Esophagus mucosa (tissue), 1 donor: ENCODE data around the gene TAS2R5. TPM values are rescaled to one million over a fixed set of nuclear protein-coding genes. Genes with fewer than 3 reads are reported as not detected.
"Not testable (repeated sequence)": the region's sequence is repeated elsewhere in the genome, so short reads cannot be mapped to it uniquely, and the experiment has no call there.

Source experiments
- ATAC-seq: fragments of 200-7000 bp; cut with Tn5 transposase; one replicate; pipeline ENCODE4 v1.9.1; 2020
- total RNA-seq: library from RNA; stranded (reverse); gene quantifications from one replicate; pipeline ENCODE4 v1.2.4, GENCODE V29; 2023
- donor health status: DM: yes; HTN: yes; CAD: no.

Gene TAS2R5, protein sequence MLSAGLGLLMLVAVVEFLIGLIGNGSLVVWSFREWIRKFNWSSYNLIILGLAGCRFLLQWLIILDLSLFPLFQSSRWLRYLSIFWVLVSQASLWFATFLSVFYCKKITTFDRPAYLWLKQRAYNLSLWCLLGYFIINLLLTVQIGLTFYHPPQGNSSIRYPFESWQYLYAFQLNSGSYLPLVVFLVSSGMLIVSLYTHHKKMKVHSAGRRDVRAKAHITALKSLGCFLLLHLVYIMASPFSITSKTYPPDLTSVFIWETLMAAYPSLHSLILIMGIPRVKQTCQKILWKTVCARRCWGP
- total RNA-seq, result 1.0 TPM

DNA sequence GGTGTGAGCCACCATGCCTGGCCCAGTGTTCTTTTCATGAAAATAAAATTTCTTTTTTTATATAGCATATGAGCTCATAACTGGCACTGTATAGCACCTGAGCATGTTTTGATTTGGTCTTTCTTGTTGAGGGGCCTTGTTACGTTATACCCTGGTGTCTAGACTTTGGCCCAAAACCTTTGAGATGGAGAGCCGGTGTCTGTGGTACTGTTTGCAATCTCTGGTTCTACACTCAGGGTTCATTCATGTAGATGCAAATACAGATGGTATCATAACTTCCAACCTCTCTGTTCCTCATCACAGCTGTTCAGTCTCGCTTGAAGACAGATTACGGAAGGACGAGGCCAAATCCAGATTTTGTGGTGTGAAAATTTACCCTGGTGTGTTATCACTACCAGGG lies at the start of gene TAS2R5:
Gene TAS2R5, plus strand, starts transcription at position 301 of the 400 bp plus-strand sequence. CDS start 145 bp downstream, outside the sequence.
- no peak for ATAC-seq

DNA sequence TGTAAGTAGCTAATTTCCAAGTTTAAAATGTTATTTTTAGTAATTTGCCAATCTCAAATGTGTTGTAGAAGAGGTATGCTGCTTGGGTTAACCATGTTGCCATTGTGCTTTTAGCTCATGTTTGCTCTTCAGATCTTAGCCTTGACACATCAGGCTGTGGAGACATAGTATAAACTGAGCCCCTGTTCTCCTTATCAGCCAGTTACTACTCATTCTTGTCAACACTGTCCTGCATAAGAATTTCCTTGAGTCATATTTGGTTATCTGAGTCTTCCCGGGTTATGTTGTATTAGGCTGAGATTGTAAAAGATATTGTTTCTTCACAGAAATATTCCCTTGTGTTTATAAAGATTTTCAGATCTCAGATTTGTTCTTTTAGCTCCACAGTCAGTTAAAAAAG lies 47.8 kb upstream of the TAS2R5 start:
- ATAC-seq, result no peak

DNA sequence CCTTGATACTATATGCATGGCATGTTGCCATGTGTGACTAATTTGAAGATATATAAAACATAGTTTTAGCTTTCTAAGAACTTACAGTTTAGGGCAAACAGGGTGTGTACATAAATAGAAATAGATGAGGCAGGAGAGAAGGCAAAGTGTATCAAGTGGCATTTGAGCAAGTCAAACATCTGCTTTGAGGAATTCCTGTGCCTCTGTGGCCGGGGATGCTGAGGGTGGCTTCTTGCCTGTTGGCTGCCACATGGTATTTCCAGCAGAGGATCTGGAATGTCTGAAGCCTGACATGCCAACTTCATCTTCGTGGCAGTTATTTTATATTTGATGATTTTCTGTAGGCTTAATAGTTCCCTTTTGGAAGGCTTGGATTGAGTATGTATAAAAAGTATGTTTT lies 45.9 kb upstream of the TAS2R5 start:
- ATAC-seq, result no peak

DNA sequence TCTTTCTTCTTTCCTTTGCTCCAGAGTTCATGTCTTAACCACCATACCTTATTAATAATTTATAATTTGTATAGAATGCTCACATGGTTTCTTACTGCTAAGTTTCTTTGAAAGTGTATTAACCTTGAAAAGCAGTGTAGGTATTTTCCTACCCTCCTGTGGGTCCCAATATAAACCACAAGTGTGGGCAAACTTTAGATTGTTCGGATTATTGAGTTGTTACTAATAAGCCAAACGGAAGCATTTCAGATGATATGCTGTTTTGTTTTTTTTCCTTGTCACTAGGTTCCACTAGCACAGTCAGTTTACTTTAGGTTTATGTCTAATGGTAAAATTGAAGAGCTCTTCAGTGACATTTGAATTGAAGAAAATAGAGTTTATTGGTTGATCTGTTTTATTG lies 41.6 kb upstream of the TAS2R5 start:
- no peak for ATAC-seq

DNA sequence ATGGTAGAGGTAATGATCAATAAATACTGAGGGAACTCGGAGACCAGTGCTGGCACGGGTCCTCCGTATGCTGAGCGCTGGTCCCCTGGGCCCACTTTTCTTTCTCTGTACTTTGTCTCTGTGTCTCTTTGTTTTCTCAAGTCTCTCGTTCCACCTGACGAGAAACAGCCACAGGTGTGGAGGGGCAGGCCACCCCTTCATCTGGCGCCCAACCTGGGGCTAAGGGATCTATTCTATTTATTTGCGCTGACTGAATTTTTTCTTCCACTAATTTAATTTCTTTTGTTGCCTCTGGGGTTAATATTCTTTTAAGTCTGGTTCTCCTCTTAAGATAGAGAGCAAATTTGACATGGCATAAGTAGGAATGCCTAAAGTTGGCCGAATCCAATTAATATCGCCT lies 38.1 kb upstream of the TAS2R5 start:
- ATAC-seq, result not testable (repeated sequence)

DNA sequence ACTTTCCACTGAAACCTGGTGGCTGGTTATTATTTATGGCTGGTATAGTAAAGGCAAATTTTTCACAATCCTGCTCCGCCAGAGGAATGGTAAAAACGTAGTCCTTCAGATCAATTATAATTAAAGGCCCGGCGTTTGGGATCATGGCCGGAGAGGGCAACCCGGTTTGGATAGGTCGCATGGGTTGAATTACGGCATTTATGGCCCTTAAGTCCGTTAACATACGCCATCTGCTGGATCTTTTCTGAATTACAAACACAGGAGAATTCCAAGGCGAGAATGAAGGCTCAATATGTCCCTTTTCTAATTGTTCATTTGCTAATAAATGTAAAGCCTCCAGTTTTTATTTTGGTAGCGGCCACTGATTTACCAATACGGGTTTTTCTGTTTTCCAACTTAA lies 37.4 kb upstream of the TAS2R5 start:
- no peak for ATAC-seq

DNA sequence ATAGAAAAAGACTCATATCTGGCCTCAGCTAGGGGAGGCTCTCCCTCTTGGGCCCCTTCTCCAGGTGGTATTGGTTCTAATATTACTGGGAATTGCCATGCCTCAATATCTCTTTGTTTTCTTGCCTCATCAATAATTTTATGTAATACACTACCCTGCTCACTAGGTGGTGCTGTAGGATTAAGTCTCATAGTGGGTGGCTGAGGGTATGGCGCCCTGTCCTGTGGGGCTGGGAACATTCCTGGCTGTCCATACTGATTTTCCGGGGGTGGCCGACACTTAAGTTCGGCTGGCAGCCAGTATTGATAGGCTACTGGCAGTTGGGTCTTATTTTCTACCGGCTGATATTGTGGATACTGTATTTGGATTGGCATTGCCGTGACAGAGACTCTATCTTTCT lies 35.1 kb upstream of the TAS2R5 start:
- no peak for ATAC-seq

DNA sequence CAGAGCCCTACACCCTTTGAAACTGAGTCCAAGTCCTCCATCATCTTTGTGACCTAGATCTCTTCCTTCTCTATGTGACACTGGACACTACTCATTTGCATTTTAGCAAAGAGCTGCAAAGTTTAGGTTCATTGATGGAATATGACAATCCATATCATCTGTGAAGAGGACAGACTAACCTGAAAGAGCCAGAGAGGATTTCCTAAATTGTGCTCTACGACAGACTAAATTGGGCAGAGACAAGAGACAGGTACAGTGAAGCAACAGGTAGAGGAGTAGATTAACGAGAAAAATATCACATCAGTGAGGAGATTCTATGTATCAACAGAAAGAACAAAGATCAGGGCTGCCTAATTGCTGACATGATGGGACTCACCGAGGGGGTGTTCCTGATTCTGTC lies 26.2 kb upstream of the TAS2R5 start, which contains the start of gene TAS2R3:
Gene TAS2R3, plus strand, starts transcription at position 301 of the 400 bp plus-strand sequence. Its CDS starts 62 bp downstream, at position 363.
- ATAC-seq, result no peak

DNA sequence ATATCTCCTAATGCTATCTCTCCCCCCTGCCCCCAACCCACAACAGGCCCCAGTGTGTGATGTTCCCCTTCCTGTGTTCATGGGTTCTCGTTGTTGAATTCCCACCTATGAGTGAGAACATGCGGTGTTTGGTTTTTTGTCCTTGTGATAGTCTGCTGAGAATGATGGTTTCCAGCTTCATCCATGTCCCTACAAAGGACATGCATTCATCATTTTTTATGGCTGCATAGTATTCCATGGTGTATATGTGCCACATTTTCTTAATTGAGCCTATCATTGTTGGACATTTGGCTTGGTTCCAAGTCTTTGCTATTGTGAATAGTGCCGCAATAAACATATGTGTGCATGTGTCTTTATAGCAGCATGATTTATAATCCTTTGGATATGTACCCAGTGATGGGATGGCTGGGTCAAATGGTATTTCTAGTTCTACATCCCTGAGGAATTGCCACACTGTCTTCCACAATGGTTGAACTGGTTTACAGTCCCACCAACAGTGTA lies 19.9 kb upstream of the TAS2R5 start:
- ATAC-seq, result not testable (repeated sequence)

DNA sequence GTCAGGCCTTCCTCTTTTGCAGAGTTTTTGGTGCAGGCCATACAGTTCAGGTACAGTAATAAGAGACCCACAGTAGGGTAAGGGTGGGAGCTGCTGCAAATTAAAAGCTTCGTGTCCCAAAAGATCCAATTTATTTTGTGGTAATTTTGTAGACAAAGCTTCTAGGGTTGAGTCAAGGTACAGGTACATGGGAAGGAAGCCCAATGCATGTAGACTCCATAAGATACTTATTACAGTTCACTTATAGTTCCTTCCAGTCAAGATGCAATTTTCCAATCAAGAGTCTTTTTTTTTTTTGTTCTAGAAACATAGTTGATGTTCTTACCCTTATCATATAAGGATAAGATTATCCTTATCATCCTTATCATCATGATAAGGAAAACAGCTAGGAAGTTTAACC lies 13.6 kb upstream of the TAS2R5 start, which contains the start of gene TAS2R4:
Gene TAS2R4, plus strand, starts transcription at position 301 of the 400 bp plus-strand sequence. CDS start 1,815 bp downstream, outside the sequence.
- ATAC-seq, result no peak

DNA sequence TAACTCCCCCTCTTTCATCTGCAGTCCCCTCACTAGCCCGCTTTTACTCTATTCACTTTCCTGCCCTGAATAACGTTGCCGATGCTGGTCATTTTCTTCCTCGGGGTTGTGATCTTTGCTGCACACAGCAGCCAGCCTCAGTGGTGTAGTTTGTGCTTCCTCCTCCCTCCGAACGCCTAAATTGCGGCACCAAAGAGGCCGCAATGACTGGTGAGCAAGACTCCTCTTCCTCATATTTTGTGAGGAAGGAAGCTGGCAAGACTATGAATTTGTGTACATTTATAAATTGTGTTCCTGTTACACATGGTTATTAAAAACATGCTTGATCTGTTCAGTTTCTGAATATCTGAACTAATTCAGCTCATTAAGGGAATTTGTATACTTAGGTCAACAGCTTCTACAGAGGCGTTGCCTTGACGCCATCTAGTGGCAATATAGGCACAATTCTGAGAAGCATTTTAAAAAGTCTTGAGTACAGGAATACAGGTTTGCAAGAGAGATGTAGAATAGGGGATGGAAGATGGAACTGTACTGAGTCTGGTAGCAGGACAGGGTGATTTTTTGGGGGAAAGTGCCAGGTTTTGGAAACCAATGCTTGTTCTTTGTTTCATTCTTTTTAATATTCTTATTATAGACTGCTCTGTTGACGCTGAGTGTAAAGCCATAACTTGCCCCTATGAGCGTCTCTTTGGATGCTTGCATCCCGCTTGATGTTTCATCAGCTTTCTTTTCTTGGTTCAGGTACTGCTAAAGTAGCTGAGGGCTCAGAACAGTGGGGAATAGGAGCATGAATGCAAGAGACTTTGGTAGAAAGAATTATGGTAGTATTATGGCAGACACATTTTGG lies 4.1 kb upstream of the TAS2R5 start:
- ATAC-seq, result peak; percentile 53

DNA sequence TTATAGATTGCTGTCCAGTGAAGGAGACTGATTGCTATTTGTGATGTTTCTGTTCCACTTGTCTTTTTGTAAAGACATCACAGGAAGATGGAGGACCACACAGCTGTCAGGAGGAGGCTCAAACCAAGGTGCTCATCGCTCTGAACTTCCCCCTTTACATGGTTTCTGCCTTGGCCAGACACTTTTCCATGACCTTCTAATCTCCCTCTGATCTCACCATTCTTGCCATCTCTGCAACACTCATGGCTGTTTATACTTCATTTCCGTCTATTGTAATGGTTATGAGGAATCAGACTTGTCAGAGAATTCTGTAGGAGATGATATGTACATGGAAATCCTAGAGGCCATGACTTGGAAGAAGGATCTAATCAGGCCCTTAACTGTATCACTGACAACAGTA lies 1.7 kb upstream of the TAS2R5 start:
- ATAC-seq, result no peak

DNA sequence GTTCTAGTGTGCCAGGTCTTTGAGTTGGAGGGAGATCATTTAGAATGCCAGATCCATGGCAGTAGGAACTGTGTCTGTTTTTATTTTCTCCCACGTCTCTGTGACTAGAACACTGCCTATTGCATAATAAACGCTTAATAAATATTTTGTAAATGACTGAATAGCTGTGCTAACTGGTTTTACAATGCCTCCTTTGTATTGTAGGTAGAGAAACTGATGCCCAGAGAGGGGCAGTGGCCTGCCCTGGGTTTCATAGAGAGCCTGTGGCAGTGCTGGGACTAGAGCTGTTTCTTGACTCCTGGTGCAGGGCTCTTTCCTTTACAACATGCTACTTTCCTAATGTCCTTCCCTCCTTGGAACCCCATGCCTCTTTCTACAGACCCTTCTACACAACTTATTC lies 2.5 kb downstream of the TAS2R5 start:
- ATAC-seq, result no peak

DNA sequence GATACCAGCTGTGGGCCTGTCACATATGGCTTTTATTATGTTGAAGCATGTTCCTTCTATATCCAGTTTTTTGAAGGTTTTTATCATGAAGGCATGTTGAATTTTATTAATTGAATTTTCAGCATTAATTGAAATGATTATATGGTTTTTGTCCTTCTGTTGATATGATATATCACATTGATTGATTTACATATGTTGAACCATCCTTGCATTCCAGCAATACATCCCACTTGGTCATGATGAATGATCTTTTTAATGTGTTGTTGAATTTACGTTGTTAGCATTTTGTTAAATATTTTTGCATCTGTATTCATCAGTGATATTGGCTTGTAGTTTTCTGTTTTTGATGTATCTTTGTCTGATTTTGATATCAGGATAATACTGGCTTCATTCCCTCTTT lies 30.1 kb downstream of the TAS2R5 start:
- ATAC-seq, result no peak

DNA sequence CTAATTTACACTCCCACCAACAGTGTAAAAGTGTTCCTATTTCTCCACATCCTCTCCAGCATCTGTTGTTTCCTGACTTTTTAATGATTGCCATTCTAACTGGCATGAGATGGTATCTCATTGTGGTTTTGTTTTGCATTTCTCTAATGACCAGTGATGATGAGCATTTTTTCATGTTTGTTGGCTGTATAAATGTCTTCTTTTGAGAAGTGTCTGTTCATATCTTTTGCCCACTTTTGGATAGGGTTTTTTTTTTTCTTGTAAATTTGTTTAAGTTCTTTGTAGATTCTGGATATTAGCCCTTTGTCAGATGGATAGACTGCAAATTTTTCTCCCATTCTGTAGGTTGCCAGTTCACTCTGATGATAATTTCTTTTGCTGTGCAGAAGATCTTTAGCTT lies 32.4 kb downstream of the TAS2R5 start:
- ATAC-seq, result not testable (repeated sequence)

DNA sequence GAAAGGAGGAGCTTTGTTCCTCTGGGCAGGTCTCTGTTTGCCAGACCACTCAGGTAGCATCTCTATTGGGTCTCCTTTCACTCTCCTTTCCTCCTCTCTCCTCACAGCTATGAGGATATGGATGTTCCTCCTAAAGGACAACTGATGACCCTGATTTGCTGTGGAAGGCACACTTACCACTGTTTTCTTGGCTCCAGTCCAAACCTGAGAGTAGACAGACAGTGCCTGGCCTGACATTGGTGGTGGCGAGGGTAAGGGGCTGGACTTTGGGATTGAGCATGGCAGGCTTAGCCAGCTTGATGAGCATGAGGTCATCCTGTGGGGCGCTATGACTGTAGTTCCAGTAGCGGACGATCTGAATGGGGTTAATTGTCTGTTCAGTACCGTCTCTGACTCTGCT lies 47.7 kb downstream of the TAS2R5 start:
- ATAC-seq, result no peak

DNA sequence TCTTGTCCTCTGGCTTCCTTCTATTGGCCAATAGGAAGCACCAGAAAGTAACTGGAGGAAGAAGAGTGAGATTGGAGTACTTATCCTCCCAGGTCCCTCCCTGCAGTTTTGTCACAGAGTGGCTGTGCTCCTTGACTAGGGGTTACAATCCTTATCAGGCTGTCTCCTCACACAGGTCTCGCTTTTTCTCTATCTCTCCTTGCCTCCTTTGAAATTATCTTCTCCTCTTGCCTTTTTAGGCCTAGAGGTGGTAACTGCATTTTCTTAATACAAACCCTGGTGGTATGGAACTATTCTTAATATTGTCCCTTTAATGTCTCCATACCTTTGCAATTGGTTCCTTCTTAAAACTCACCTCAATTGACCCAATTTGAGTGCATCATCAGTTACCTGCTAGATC lies 48.6 kb downstream of the TAS2R5 start:
- no peak for ATAC-seq

DNA sequence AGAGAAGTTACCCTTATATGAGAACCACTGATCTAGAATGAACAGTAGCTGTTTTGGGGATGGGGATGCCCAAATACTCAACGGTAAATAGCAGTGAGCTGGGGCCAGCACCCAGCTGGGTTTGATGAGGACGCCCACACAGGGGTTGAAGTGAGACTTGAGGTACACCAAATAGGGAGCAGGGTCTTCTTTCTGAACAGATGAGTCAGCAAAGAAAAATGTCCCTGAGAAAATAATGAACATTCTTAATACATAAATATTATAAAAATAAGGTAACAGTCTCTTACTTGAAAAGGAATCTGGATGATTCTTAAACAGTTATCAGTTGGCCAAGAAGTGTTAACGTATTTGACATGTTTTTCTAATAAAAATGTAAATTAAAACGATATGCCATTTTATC lies 49.2 kb downstream of the TAS2R5 start:
- no peak for ATAC-seq

DNA sequence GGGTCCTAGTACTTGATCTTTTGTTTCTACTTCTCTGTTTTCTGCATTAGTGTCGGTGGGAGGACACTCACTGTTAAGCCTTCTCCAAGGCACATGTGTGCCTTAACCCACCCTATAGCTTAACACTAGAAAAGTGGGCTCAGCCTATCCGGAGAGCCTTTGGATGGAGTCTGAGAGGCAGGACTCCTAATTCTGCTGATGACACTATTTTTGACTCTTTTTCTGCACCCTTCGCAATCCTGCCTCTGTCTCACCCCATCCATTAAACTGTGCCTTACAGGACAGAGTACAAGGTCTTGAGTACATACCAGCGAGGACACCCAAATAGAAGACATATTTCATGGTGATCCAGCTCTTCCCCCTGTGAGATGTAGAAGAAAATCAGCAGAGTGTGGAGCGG lies 50.7 kb downstream of the TAS2R5 start:
- ATAC-seq, result no peak
